Activated CD8-positive, alpha-beta T cell treated with anti-CD3 and anti-CD28 coated beads, Interleukin-2, amount 10 ng/mL, durations not matched to agents 7 days and 5 days (primary cell): ENCODE data around the gene THOC6. TPM values are rescaled to one million over a fixed set of nuclear protein-coding genes. Genes with fewer than 3 reads are reported as not detected.

ENCODE experiments used
- ATAC-seq: fragments of 150-1000 bp; cut with Tn5 transposase; one replicate; pipeline ENCODE4 v1.10.0; 2021; ENCODE audit warnings: moderate library complexity
- CTCF ChIA-PET: fragments of 350-600 bp; sonication (Branson Sonifier 250); formaldehyde crosslinking; loops from one replicate; lab custom pipeline; 2021; ENCODE audit warnings: antibody characterized with exemption; lab: Charles Lee
- POLR2A ChIA-PET: fragments of 350-600 bp; sonication (Branson Sonifier 250); formaldehyde crosslinking; loops from one replicate; lab custom pipeline; 2021; ENCODE audit warnings: antibody characterized with exemption; lab: Charles Lee
- DNase-seq: peaks from one replicate; pipeline ENCODE4 v3.0.0-alpha.2; 2020
- H3K27ac Mint-ChIP-seq: one replicate; pipeline ENCODE4 v1.8.0; 2021; ENCODE audit warnings: mild to moderate bottlenecking, mixed read lengths
- H3K27me3 Mint-ChIP-seq: one replicate; pipeline ENCODE4 v1.8.0; 2021; ENCODE audit warnings: low read depth, mixed read lengths
- H3K36me3 Mint-ChIP-seq: one replicate; pipeline ENCODE4 v1.8.0; 2021; ENCODE audit warnings: low read depth, mixed read lengths
- H3K4me1 Mint-ChIP-seq: one replicate; pipeline ENCODE4 v1.8.0; 2021; ENCODE audit warnings: low read depth, mixed read lengths
- H3K4me3 Mint-ChIP-seq: one replicate; pipeline ENCODE4 v1.8.0; 2021; ENCODE audit warnings: mild to moderate bottlenecking, mixed read lengths
- H3K9me3 Mint-ChIP-seq: one replicate; pipeline ENCODE4 v1.8.0; 2022; ENCODE audit warnings: mixed read lengths; ENCODE audit not compliant: insufficient read depth
- total RNA-seq, 2 experiments: library from RNA; stranded (reverse); gene quantifications; one replicate each; pipeline ENCODE4 v1.2.3, GENCODE V29; 2021

Gene THOC6
- total RNA-seq, 2 experiments from 2014 or later: 57.4 to 57.9 TPM

GRCh38 chr16:2992383-2993081 is 31.3 kb upstream of the THOC6 start:
- Mint-ChIP-seq H3K4me1 (no peaks in the 10 kb centered on the region), H3K9me3 (no peaks in the 10 kb centered on the region), H3K27ac (no peak overlapping the region), H3K4me3 (no peak overlapping the region), H3K27me3 (no peaks in the 10 kb centered on the region), H3K36me3 (no peaks in the 10 kb centered on the region)
- DNase-seq: no peak
- POLR2A ChIA-PET: no interaction called here
- no peak for ATAC-seq
- CTCF ChIA-PET: interaction anchor here (0.9 kb wide), 1 partner anchor 11 kb away, joined by 3 read pairs; no protein-coding TSS in a partner anchor

DNA sequence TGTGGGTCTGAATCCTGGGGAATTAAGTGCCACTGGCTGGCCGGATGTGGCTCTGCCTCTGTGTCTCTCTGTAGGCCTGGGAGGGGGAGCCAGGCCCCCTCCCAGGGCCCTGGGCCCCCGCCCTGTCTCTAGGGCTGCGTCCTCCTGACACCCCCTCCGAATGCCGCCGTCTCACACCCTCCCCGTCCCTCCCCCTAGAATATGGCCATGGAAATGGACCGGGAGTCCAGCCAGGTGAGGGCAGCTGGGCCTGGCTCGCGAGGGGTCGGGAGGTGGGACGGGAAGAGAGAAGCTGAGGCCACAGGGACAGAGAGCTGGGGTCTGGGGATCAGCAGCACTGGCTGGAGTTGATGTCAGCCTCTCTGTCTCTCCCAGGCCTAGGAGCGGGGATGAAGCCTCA is 27.5 kb upstream of the THOC6 start:
- no peaks in the 10 kb centered on the region for H3K27me3 Mint-ChIP-seq
- no peak for ATAC-seq
- no peaks in the 10 kb centered on the region for H3K9me3 Mint-ChIP-seq
- no peaks in the 10 kb centered on the region for H3K4me1 Mint-ChIP-seq
- POLR2A ChIA-PET: no interaction called here
- no peaks in the 10 kb centered on the region for H3K36me3 Mint-ChIP-seq
- no peak overlapping the region for H3K4me3 Mint-ChIP-seq
- no peak for DNase-seq
- CTCF ChIA-PET: no interaction called here
- H3K27ac Mint-ChIP-seq: no peak overlapping the region

DNA sequence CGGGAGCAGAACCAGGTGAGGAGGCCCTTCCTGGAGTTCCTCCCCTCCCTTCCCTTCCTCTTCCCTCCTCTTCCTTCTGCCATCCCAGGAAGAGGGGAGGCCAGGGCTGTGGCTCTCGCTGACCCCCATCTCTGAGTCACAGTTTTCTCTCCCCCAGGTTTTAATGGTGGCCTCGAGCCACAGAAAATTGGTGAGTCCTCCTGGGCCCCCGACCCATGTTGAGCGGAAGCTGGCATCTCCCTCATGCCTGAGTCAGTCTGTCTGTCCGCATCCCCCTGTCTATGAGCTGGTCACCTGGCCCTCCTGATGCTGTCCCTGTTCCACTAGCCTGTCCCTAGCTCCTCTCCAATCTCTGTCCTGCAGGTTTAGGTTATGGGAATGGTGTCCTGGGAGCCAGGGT is 23.9 kb upstream of the THOC6 start:
- no peaks in the 10 kb centered on the region for H3K36me3 Mint-ChIP-seq
- peaks cover 3% of the 10 kb centered on the region for H3K4me1 Mint-ChIP-seq
- DNase-seq (no peak), ATAC-seq (no peak)
- H3K4me3 Mint-ChIP-seq: no peak overlapping the region
- no peaks in the 10 kb centered on the region for H3K9me3 Mint-ChIP-seq
- CTCF ChIA-PET: interaction anchor here (11.7 kb wide), 1 partner anchor 31 kb away, joined by 213 read pairs; no protein-coding TSS in a partner anchor
- no peak overlapping the region for H3K27ac Mint-ChIP-seq
- H3K27me3 Mint-ChIP-seq: peaks cover 2% of the 10 kb centered on the region
- POLR2A ChIA-PET: no interaction called here

DNA sequence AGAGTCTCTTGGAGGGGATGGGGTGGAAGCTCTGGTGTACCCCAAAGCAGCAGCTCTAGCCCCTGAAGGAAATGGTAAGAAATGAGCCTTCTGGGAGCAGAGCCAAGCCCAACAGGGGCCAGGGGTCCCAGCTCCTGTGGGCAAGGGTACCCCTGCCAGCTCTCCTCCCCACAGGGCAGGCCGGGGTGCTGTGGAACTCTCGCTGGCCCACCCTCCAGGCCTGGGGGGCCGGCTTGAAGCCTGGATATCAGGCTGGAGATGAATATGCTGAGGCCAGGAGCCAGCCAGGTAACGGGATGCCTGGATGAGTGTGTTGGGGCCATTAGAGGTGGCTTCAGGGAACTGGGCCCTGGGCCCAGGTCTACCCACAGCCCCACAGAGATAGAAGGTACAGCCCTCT is 23.3 kb upstream of the THOC6 start:
- DNase-seq: no peak
- Mint-ChIP-seq H3K4me1 (peaks cover 5% of the 10 kb centered on the region), H3K27ac (no peak overlapping the region), H3K4me3 (no peak overlapping the region), H3K36me3 (no peaks in the 10 kb centered on the region), H3K27me3 (peaks cover 2% of the 10 kb centered on the region), H3K9me3 (no peaks in the 10 kb centered on the region)
- ATAC-seq: no peak
- ChIA-PET CTCF (interaction anchor here (11.7 kb wide), 1 partner anchor 31 kb away, joined by 213 read pairs; no protein-coding TSS in a partner anchor), POLR2A (interaction anchor here (1.3 kb wide), 1 partner anchor 20 kb away, joined by 3 read pairs; no protein-coding TSS in a partner anchor)

DNA sequence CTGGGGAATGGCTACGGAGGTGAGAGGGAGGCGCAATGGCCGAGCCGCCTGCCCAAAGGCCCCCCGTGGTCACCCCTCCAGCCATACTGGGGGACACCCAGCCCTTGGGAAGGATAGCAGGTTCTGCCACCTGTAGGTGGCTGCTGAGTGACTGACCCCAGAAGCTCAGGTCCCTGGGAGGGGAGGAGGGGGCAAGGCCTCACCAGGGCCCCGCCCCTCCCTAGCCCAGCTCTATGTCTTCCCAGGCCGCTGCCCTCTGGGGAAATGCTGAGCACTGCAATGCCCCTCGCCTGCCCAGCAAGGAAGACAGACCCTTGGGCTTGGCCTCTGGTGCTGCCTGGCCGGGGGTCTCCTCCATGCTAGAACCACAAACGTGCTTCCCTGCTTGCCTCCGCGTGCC is 22.5 kb upstream of the THOC6 start:
- H3K27ac Mint-ChIP-seq: no peak overlapping the region
- H3K4me1 Mint-ChIP-seq: peaks cover 5% of the 10 kb centered on the region
- no peaks in the 10 kb centered on the region for H3K9me3 Mint-ChIP-seq
- H3K27me3 Mint-ChIP-seq: peaks cover 6% of the 10 kb centered on the region
- H3K36me3 Mint-ChIP-seq: no peaks in the 10 kb centered on the region
- no peak for ATAC-seq
- POLR2A ChIA-PET: interaction anchor here (1.3 kb wide), 1 partner anchor 20 kb away, joined by 3 read pairs; no protein-coding TSS in a partner anchor
- DNase-seq: no peak
- CTCF ChIA-PET: interaction anchor here (11.7 kb wide), 1 partner anchor 30 kb away, joined by 213 read pairs; no protein-coding TSS in a partner anchor
- H3K4me3 Mint-ChIP-seq: no peak overlapping the region

DNA sequence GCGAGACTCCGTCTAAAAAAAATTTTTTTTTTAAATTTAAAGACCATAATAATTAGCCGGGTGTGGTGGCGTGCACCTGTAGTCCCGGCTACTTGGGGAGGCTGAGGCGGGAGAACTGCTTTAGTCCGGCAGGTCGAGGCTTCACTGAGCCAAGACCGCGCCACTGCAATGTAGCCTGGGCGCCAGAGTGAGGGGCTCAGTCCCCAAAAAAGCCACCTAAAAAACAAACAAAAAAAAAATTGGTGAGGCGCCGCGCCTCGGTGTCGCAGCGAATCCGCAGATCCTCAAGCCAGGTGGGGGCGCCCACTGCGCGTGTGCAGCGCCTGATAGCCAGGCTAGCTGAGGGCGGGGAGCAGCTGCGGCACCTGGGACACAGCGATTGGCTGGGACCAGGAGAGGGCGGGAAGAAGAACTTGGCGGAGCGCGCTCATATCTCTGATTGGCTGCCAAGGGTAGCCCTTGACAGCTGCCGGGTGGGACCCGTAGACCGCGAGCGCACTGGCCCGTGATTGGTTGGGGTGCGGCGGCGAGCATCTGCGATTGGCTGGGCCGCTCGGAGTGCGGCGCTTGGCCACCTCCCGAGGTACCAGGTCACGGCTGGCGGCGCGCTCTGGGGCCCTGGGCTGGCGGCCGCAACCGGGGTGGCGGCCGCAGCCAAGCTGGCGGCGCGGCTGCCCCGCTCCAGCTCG is 20.1 kb upstream of the THOC6 start:
- Mint-ChIP-seq H3K27me3 (peaks cover 13% of the 10 kb centered on the region), H3K36me3 (no peaks in the 10 kb centered on the region), H3K4me3 (peak overlapping the region; percentile 61), H3K4me1 (peaks cover 24% of the 10 kb centered on the region), H3K27ac (peak overlapping the region; percentile 67), H3K9me3 (no peaks in the 10 kb centered on the region)
- CTCF ChIA-PET: interaction anchor here (0.6 to 11.7 kb wide), 27 partner anchors 9 to 1306 kb away, joined by 3 to 213 read pairs (median 3); partner anchors contain the start of genes HCFC1R1, THOC6, TNFRSF12A and ZNF213
- ATAC-seq (peak; percentile 100), DNase-seq (peak; percentile 98)
- POLR2A ChIA-PET: interaction anchor here (0.9 to 1.4 kb wide), 3 partner anchors 23 to 34 kb away, joined by 3 to 4 read pairs (median 4); partner anchors contain the start of gene PKMYT1

GRCh38 chr16:3004319-3004718 is 19.5 kb upstream of the THOC6 start:
- Mint-ChIP-seq H3K9me3 (no peaks in the 10 kb centered on the region), H3K27ac (no peak overlapping the region), H3K36me3 (no peaks in the 10 kb centered on the region), H3K27me3 (peaks cover 13% of the 10 kb centered on the region), H3K4me1 (peaks cover 27% of the 10 kb centered on the region), H3K4me3 (peak overlapping the region; percentile 68)
- DNase-seq: no peak
- peak; percentile 18 for ATAC-seq
- ChIA-PET CTCF (interaction anchor here (0.6 to 11.7 kb wide), 27 partner anchors 10 to 1306 kb away, joined by 3 to 213 read pairs (median 3); partner anchors contain the start of genes HCFC1R1, THOC6, TNFRSF12A and ZNF213), POLR2A (interaction anchor here (0.9 to 1.4 kb wide), 4 partner anchors 23 to 34 kb away, joined by 3 to 4 read pairs (median 4); partner anchors contain the start of gene PKMYT1)

DNA sequence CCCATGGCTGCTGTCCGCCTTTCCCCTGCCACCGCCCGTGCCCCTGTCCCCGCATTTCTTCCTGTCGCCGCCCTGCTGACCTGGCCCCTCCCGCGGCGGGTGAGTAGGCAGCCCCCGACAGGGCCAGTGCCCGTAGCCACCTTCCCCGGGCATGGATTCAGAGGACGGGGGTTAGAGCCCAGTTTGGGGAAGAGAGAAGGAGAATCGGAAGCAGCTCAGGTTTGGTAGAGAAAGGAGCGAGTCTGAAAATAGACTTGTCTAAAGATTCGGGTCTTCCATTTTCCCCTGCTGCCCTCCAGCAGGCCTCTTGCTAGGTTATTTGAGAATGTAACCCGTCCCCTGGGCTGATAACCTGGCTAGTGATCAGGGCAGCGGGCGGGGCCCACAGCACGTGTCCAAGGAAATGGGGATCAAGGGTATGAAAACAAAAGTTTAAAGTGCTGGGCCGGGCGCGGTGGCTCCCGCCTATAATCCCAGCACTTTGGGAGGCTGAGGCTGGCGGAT is 19.0 kb upstream of the THOC6 start:
- no peak overlapping the region for H3K27ac Mint-ChIP-seq
- H3K9me3 Mint-ChIP-seq: no peaks in the 10 kb centered on the region
- CTCF ChIA-PET: interaction anchor here (1.2 to 11.7 kb wide), 5 partner anchors 11 to 130 kb away, joined by 3 to 213 read pairs (median 11); partner anchors contain the start of genes HCFC1R1, THOC6 and ZNF213
- peaks cover 13% of the 10 kb centered on the region for H3K27me3 Mint-ChIP-seq
- no peaks in the 10 kb centered on the region for H3K36me3 Mint-ChIP-seq
- no peak for DNase-seq
- POLR2A ChIA-PET: interaction anchor here (1.1 kb wide), 1 partner anchor 29 kb away, joined by 3 read pairs; no protein-coding TSS in a partner anchor
- no peak for ATAC-seq
- peaks cover 27% of the 10 kb centered on the region for H3K4me1 Mint-ChIP-seq
- peak overlapping the region; percentile 68 for H3K4me3 Mint-ChIP-seq

GRCh38 chr16:3007059-3007956 is 16.5 kb upstream of the THOC6 start:
- DNase-seq (no peak), ATAC-seq (no peak)
- Mint-ChIP-seq H3K4me1 (peaks cover 27% of the 10 kb centered on the region), H3K36me3 (no peaks in the 10 kb centered on the region), H3K27ac (no peak overlapping the region), H3K4me3 (no peak overlapping the region), H3K27me3 (peaks cover 17% of the 10 kb centered on the region), H3K9me3 (no peaks in the 10 kb centered on the region)
- CTCF ChIA-PET: interaction anchor here (0.7 to 11.7 kb wide), 7 partner anchors 13 to 123 kb away, joined by 3 to 213 read pairs (median 3); partner anchors contain the start of genes HCFC1R1, THOC6 and TNFRSF12A
- POLR2A ChIA-PET: interaction anchor here (0.5 to 1.7 kb wide), 6 partner anchors 15 to 60 kb away, joined by 3 to 4 read pairs (median 3); partner anchors contain the start of gene PKMYT1

DNA sequence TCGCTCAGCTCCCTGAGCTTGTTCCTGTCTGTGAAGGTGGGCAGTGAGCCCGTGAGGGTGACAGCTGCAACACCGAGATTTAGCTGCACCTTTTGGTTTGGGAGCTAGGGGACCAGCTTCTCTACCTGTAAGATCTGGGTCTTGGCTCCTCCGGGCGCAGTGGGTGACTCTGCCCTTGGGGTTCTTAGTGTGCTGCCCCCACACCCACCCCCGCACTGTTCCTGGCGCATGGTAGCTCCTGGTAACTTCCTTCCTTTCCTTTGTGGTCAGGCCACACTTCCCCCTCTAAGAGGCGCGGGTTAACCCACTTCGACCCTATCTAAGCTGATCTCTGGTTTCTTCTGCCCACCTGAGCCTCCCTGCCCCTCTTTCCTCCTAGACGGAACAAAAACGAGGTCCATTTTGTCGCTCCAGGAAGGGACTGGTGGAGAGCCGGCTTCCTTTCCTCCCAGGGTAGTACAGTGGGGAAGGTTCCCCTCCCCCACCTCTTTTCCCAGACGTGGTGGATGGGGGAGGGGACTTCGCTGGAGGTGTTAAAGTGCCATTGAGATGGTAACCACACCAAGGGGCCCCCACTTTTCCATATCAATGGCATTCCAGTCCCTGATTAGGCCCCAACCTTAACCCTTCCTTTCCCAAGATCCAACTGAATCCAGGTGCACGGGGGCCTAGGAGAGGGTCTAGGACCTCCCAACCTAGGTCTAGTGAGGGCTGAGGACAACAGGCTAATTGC is 15.7 kb upstream of the THOC6 start:
- Mint-ChIP-seq H3K4me3 (peak overlapping the region; percentile 33), H3K27ac (no peak overlapping the region), H3K36me3 (no peaks in the 10 kb centered on the region), H3K4me1 (peaks cover 27% of the 10 kb centered on the region), H3K27me3 (peaks cover 24% of the 10 kb centered on the region), H3K9me3 (no peaks in the 10 kb centered on the region)
- ATAC-seq (no peak), DNase-seq (no peak)
- POLR2A ChIA-PET: interaction anchor here (0.5 to 1.7 kb wide), 4 partner anchors 14 to 59 kb away, joined by 3 to 4 read pairs (median 3); no protein-coding TSS in a partner anchor
- CTCF ChIA-PET: interaction anchor here (0.7 to 11.7 kb wide), 8 partner anchors 12 to 122 kb away, joined by 3 to 213 read pairs (median 3); partner anchors contain the start of genes HCFC1R1, THOC6 and TNFRSF12A
